ENCODE results near the gene ZDHHC21.

ZDHHC21 gene, protein sequence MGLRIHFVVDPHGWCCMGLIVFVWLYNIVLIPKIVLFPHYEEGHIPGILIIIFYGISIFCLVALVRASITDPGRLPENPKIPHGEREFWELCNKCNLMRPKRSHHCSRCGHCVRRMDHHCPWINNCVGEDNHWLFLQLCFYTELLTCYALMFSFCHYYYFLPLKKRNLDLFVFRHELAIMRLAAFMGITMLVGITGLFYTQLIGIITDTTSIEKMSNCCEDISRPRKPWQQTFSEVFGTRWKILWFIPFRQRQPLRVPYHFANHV

DNA sequence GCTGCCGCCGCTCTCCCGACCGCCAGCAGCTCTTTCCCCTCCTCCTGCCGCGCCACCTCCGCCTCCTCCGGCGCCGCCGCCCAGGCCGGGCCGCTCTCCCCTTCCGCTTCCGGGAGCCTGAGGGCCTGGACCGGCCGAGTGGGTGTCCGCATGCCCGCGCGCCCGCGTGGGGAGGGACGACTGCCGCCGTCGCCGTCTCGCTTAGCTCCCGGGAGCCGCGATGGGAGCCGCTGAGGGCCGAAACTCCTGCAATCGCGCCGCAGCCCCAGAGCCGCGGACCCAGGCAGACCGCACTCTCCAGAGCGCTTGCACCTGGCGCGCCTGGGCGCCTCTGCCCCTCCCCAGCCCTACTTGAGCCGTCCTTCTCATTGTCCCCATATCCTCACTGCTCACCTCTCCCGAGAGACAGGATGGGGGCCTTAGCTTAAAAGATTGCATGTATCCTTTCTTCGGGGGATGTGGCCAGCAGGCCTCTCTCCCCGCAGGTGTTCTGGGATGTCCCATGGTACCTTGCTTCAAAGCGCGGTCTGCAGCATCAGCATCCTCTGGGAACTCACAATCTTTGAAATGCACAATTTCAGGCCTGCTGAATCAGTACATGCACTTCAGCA, at the start of gene ZDHHC21:
Gene ZDHHC21 (minus strand): TSS at position 182 of the 611 bp plus-strand sequence. CDS start 19,092 bp downstream, outside the sequence.
- peak in 1 of 3 experiments; percentile 47 for DNase-seq (ENCODE audit: low read depth in 3 of 3)

DNA sequence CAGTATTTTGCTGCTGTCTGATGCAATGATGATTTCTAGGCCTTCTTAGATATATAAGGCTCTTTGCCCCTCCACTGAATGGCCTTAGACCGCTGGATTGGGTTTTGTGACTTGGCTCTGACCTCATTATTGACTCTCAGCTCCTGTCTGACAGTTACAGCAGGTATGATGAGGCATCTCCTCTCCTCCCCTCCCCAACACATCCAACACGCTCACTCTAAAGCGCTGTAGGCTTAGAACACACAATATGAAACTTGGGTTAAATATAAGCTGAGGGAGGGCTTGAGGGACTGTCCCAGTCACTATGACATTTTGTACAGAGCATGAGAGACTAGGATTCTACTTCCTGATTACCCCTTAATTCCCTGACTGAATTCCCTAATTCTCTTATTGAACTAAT, 48.1 kb upstream of the ZDHHC21 start:
- no peak for DNase-seq (ENCODE audit: low read depth in 3 of 3)

DNA sequence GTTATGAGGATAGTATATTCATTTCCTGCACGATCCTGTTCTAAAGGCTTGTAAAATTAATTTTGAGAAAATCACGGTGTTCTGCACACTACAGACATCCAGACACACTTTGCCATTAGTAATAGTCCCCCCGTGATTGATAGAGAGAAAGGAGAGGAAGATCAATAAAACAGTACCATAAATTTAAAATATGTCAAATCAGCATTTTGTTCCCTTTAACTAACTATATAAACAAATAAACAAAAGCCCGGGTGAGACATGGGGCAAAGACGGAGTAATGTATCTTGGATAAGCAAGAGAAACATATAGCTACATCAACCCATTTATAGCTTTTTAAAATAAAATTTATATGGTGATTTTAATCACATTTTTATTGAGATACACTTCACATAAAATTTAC, 39.9 kb upstream of the ZDHHC21 start:
- DNase-seq (ENCODE audit: low read depth in 3 of 3) = no peak

DNA sequence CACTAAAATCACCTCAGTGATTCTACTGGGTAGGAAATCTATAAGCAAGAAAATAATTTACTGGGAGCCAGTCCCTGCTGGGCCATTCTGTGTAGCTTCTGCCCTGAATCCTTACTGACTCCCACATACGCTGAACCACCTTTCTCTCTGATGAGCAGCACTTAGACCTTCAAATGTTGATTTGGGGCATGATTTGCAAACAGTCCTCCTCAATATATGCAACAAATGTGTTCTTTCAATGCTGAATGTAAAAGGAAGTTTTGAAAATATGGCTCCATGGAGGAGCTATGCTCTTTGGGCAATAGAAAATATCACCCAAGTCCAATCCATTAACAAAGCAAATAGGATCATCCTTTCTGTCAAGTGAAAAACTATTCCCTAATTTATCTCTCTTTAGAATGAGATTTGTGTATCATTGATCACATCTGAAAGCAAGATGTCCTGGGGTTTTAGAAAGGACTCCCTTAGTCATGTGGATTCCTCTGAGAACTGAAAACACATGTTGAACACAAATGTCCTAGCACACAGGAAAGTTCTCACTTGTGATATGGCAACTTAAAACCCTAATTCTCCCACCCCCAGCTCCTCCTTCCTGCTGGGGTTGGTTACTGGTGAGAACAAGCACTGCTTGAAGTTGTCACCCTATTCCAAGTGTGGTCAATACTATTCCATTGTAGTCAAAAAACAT, 38.2 kb upstream of the ZDHHC21 start:
- DNase-seq (ENCODE audit: low read depth in 3 of 3) = no peak

DNA sequence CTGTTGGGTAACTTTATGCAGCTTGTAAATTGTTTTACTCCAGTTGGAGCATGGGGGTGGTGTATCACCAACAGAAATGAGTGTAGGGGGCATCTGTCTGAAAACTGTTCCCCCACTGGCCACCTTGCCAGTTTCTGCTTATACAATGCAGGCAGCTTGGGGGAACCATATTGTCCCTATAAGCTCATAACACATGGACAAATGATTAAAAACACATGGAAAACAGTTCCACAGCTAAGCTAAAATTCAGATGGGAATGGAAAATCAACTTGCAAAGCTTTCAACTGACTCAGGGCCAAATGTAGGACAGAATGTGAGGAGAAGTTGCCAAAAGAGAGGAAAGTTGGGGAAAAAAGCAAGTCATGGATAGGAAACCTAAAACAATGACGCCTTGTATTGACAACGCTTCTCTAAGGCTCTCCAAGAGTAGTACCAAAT, 37.2 kb upstream of the ZDHHC21 start:
- no peak for DNase-seq (ENCODE audit: low read depth in 3 of 3)

DNA sequence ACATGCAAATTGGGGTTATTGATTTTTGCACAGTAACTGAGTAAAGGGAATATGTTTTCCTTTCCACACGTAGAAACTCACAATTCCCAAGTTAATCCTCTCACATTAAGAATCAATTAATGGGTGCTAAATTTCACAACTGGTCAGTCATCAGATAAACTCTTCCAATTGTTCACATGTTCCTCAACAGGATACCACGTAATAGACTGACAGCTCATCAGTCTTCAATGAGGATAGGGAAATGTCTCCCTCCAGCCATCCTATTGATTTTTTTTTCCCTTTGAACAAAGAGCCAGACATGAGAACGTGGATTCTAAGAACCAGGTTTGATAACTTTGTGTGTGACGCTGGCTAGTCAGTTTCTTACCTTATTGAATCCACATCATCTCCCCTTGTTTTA, 30.1 kb upstream of the ZDHHC21 start:
- DNase-seq (ENCODE audit: low read depth in 3 of 3) = no peak

DNA sequence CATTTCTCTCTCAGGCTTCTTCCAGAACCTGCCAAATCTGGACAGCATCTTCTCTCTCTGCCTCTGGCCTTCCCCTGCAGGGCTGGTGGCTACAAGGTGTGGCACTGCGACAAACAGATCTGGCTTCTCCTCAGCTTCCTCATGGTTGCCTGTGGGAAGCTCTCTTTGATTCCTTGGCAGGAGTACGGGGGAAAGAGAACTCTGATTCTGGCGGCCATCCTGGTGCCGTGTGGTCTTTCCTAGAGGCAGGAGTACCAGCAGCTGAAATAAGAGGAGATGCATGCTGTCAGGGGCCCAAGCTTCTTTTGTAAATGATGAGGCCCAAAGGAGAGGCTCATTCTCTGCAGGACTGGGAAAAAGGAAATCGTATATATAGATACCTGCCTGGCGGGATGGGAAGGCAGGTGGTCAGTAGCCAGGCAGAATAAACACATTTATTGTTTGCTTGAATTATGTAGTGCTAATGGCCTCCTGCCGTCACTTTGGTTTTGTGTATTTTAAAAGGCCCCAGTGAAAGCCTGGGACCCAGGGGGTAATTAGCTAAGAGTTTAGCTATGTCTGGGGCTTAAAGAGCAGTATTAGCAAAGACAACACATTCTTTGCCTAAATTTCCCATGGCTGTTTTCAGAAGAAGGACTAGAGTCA, 29.3 kb upstream of the ZDHHC21 start, which contains the start of gene CER1:
Gene CER1 (minus strand): TSS at position 343 of the 645 bp plus-strand sequence. CDS start 61 bp downstream, at position 282.
- no peak for DNase-seq (ENCODE audit: low read depth in 3 of 3)

DNA sequence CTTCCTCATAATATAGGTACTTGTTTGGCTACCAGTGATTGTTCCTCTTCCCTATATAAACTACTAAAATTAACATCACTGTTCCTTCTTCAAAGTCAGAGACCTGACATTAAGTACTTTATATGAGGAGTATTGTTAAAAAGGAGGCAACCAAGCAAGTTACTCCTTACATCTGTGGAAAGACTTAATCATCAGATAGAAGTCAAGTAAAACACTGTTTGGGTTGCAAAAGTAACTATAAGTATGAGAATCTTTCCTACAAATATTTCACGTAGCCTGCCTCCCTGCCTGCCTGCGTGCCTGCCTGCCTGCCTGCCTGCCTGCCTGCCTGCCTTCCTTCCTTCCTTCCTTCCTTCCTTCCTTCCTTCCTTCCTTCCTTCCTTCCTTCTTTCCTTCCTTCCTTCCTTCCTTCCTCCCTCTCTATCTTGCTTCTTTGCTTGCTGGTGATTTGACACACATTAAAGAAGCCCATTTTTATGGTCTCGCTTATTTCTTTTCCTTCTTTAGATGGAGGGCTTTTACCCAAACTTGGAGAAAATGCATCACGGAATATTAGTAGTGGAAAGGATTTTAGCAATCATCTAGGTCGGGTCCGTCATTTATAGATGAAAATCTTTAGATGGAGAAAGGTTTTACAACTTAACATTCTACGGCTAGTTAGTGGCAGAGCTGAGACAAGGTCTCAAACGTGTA, 26.1 kb upstream of the ZDHHC21 start:
- DNase-seq (ENCODE audit: low read depth in 3 of 3) = no peak

DNA sequence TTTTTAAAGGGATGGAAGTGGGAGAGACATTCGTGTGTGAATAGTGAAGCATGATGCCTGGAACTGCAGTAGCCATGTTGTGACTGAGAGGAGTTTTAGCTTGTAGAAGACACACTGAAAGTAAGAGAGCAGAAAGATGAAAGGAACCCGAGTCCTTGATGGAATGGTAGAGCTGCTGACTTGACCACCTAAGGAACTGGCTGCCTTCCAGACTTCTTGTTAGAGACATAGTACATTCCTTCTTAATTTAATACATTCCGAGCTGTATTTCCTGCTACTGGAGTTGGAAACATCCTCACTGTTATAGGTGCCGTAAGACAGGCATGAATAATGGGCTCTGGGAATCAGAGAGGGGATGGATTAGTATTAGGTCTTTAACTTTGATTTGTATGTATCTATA, 21.9 kb upstream of the ZDHHC21 start:
- no peak for DNase-seq (ENCODE audit: low read depth in 3 of 3)

DNA sequence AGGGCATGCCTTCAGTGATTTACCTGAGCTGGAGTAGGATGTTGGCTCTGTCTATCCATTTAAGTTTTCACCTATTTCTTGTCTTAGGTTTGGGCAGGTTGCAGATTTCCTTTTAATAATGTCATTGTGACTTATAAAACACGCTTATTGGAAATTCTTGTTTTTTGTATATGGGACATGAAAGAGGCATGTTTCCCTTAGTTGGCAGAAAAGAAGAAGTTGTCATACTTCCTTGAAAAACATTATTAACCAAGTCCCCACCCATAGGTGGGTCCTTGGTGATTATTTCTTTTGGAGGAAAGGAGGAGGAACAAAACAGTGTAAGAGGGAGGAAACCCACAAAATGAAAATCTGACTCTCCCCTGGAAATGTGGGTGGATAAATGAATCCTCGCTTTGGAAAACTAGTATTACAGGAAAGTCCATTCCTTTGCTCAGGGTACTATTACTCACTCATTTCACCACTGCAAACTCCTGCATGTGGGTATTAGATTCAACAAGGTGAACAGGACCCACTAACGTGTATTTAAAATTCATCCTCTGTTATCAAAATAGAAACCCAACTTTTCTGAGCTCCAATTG, 20.0 kb upstream of the ZDHHC21 start:
- DNase-seq (ENCODE audit: low read depth in 3 of 3) = no peak

DNA sequence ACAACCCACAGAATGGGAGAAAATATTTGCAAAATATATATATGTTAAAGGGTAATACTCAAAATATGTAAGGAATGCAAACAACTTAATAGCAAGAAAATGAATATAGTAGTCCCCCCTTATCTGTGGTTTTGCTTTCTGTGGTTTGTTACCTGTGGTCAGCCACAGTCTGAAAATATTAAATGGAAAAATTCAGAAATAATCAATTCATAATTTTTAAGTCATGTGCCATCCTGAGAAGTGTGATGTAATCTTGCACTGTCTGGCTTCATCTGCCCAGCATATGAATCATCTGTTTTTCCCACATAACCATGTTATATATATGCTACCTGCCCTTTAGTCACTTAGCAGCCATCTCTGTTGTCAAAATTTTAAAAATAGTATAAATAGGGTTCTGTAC, 17.6 kb upstream of the ZDHHC21 start:
- DNase-seq (ENCODE audit: low read depth in 3 of 3) = no peak

DNA sequence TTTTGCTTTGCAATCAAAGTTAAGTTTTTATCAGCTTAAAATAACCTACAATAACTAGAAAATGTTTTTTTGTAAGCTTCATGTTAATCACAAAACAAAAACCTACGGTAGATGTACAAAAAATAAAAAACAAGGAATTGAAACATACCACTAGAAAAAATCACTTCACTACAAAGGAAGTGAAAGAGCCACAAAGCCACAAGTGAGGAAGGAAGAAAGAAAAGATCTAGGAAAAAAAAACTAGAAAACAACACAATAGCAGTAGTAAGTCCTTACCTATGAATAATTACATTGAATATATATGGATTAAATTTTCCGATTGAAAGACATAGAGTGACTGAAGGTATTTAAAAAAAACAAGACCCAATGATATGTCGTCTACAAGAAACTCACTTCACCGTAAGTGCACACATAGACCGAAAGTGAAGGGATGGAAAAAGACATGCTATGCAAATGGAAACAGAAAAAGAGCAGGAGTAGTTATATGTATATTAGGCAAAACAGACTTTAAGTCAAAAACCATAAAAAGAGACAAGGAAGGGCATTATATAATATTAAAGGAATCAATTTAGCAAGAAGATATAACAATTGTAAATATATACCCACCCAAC, 13.4 kb upstream of the ZDHHC21 start:
- no peak for DNase-seq (ENCODE audit: low read depth in 3 of 3)

DNA sequence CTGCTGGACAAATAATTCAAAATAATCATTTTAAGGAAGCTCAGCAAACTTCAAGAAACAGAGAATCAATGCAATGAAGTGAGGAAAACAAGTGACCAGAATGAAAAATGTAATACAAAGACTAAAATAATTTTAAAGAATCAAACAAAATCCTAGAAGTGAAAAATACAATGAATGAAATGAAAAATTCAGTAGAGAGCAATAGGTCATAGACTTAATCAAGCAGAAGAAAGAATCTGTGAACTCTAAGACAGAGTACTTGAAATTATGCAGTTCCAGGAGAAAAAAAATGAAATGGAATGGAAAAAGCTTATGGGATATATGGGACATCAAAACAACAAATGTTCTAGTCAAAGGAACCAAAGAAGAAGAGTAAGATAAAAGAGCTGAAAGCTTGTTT, 11.8 kb upstream of the ZDHHC21 start:
- DNase-seq (ENCODE audit: low read depth in 3 of 3) = no peak

DNA sequence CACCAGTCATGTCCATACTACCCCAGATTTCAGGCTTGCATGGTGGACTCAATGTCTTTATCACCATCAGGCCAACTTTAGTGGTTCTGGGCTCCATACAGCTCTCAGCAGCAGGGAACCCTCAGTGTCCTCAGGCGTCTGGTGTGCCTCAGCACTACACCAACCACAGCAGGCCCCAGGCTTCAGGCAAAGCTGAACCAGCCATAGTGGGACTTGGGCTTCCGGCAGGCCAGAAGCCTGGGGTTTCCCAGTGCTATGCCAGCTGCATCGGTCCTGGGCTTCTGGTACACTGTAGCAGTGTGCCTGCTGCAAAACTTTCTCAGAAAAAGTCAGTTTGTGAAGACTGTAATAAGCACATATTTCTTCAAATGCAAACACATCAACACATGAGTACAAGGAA, 11.0 kb upstream of the ZDHHC21 start:
- DNase-seq (ENCODE audit: low read depth in 3 of 3) = no peak

DNA sequence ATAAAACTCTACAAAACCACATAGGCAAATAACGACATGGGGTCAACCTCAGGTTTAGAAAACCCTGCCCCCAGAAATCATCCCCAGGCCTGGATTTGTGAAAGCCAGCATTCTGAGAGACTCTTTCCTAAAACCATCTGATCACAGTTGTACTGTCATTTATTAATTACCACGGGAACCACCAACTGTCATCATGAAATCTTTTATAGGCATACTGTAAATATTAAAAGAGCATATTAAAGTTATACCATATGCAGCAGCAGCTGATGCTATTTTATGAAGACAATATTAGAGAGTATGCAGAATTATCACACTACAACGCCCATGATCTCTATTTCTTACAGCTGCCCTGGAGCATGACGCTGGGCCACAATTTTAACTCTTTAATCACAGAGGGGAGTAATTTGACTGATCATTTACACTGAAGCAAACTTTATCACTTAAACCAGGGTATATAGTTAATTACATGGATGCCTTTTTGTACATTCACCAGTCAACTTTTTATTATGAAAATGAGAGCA, 9.0 kb upstream of the ZDHHC21 start:
- no peak for DNase-seq (ENCODE audit: low read depth in 3 of 3)

DNA sequence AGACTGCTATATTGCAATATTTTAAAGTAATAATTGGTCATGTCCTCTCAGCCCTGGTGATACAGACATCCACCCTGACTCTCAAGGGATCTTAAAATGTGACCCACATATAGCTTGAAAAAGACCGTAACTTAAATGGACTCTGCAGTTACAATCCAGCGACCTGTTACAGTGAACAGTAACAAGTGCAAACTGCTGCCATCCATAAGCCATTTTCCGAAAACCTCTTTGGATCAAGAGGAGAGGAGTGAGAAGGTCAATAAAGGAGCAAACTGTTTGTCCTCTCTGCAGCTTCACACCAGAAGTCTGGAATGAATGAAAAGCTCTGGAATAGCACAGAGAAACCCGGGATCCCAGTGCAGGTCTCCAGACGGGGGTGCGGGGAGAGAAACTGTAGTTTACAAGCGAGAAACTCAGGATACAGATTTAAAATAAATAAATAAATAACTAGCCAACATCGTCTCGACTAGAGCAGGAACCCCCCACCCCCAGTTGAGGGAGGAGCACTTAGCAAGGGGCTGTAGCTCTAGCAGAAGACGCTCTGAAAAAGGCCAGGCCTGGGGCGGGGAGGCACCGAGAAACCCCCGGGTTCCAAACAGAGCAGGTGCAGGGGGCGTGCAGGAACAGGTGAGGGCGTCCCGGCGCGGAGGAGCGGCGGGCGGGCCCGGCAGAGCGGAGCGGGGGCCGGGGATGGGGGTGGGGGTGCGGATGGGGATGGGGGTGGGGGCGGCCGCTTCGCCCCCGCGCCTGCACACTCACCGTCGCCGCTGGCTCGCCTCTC, 572 bp downstream of the ZDHHC21 start:
- DNase-seq (ENCODE audit: low read depth in 3 of 3) = peak in 2 of 3 experiments; percentile 31 to 42

DNA sequence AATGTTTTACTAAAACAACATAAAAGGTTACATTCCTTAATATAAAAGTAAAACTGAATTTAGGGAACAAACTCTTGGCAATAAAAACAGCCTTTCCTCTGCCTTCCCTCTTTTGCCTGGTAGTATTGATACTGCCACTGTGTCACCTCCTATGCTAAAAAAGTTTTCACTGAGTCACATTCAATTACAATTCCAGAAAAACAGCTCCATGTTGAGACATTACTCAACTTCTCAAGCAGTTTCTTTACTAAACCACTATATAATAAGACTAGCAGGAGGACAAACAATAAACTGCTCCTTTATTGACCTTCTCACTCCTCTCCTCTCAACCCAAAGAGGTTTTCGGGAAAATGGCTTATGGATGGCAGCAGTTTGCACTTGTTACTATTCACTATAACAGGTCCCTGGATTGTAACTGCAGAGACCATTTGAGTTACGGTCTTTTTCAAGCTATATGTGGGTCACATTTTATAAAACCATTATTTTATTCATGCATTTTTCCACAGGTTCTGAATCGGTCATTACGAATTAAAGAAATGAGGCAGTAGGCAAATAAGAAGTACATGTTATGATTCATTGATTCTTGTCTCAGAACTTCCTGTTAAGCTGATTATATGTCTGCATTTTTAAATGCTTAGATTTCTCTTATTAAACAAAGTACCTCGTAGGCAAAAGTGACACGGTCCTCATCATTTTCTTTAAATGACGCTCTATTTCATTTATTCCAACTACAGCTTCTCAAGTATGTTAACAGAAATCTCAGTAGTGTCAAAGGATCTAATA, 2.1 kb downstream of the ZDHHC21 start:
- DNase-seq (ENCODE audit: low read depth in 3 of 3) = no peak

DNA sequence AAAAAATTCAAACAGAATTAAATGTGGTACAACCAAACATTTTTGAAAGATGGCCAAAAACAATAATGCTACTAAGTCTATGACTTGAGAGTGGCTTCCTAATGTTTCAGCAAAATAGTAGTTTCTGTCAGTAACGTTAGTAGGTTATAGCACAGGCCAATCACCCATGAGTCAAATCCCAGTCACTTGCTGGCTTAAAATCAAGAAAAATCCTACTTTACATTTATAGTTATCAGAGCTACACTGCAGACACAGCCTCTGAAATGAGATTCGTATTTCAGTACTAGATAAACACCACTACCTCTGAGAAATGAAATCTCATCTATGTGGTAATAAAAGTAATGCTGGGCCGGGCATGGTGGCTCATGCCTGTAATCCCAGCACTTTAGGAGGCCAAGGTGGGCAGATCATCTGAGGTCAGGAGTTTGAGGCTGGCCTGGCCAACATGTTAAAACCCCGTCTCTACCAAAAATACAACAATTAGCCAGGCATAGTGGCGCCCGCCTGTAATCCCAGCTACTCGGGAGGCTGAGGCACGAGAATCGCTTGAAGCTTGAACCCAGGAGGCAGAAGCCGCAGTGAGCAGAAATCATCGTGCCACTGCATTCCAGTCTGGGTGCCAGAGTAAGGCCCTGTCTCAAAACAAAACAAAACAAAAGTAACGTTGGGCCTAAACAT, 6.1 kb downstream of the ZDHHC21 start:
- no peak for DNase-seq (ENCODE audit: low read depth in 3 of 3)

DNA sequence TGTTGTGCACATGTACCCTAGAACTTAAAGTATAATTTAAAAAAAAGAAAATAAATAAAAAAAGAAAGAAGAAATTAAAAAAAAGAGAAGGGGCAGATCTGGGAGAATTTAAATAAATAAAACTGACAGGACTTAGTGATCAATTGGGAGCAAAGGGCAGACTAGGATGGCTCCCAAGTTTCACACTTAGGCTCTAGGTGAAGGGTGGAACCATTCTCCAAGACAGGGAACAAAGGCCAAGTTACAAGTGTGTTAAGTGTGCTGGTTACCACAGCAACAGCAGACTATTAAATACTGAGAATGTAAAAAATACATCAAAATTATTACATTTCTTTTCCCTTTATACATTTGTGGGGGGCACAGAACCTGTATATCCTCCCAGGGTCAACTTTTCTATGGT, 7.1 kb downstream of the ZDHHC21 start:
- DNase-seq (ENCODE audit: low read depth in 3 of 3) = no peak

All from stimulated activated CD4-positive, alpha-beta T cell treated with anti-CD3 and anti-CD28 coated beads, TNF-alpha, amount 100 ng/mL, for 4 hours (primary cell).